DND-41 (cell line): ENCODE results near the gene TBCE.

ENCODE experiments used
- CTCF ChIP-seq: IDR thresholded peaks from 2 replicates; pipeline ENCODE4 v1.5.1; 2012; ENCODE audit warnings: borderline replicate concordance, low read length, moderate library complexity, mild to moderate bottlenecking; ENCODE audit not compliant: poor library complexity, severe bottlenecking; ENCODE audit errors: extremely low read depth
- EZH2 ChIP-seq: IDR thresholded peaks from 3 replicates; pipeline ENCODE4 v1.6.1; 2012; ENCODE audit warnings: borderline replicate concordance, low read depth, mild to moderate bottlenecking, moderate library complexity, low read length, inconsistent platforms; ENCODE audit not compliant: severe bottlenecking

- TF ChIP-seq CTCF: no peak
- TF ChIP-seq EZH2: no peak
Measured at GRCh38 chr1:235320521-235321179, 46.6 kb upstream of the TBCE start.
